Stimulated activated CD8-positive, alpha-beta memory T cell treated with anti-CD3 and anti-CD28 coated beads, Interleukin-4, amount 100 ng/mL, for 24 hours (primary cell): ENCODE measurements around the gene PPP6C.
"Not testable (repeated sequence)": the region's sequence is repeated elsewhere in the genome, so short reads cannot be mapped to it uniquely, and the experiment has no call there.

ENCODE experiments used
- DNase-seq: peaks from one replicate; pipeline ENCODE4 v3.0.0-alpha.2; 2020; ENCODE audit warnings: low read depth

The PPP6C gene

GRCh38 chr9:125141251-125141650 is 48.4 kb downstream of the PPP6C start:
- DNase-seq = no peak

DNA sequence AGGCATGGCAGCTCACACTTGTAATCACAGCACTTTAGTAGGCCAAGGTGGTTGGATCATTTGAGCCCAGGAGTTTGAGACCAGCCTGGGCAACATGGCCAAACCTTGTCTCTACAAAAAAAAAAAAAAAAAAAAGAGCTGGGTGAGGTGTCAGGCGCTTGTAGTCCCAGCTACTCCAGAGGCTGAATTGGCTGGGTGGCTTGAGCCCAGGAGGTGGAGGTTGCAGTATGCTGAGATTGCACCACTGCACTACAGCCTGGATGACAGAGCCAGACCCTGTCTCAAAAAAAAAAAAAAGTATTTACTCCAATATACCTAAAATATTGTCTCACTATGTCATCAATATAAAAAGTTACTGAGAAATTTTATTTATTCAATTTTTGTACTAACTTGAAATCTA is 49.0 kb downstream of the PPP6C start:
- no peak for DNase-seq

GRCh38 chr9:125137200-125137599 is 52.4 kb downstream of the PPP6C start:
- DNase-seq = no peak

DNA sequence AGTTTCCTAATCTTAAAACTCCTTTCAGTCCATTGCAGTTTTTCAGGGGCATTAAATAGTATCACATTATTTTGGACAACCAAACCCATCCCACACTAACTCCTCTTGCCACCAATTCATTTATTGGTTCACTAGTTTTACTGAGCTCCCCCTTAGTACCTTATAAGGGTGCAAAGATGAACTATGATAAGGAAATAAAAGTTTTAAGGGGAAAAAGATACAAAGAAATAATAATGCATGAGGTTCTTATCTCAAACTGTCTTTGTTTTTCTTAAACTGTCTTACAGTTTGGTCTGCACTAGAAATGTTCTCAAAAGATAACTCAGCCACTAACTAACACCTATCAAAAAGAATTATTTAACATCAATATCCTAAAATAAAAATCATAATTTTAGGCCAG is 54.6 kb downstream of the PPP6C start:
- DNase-seq = no peak

DNA sequence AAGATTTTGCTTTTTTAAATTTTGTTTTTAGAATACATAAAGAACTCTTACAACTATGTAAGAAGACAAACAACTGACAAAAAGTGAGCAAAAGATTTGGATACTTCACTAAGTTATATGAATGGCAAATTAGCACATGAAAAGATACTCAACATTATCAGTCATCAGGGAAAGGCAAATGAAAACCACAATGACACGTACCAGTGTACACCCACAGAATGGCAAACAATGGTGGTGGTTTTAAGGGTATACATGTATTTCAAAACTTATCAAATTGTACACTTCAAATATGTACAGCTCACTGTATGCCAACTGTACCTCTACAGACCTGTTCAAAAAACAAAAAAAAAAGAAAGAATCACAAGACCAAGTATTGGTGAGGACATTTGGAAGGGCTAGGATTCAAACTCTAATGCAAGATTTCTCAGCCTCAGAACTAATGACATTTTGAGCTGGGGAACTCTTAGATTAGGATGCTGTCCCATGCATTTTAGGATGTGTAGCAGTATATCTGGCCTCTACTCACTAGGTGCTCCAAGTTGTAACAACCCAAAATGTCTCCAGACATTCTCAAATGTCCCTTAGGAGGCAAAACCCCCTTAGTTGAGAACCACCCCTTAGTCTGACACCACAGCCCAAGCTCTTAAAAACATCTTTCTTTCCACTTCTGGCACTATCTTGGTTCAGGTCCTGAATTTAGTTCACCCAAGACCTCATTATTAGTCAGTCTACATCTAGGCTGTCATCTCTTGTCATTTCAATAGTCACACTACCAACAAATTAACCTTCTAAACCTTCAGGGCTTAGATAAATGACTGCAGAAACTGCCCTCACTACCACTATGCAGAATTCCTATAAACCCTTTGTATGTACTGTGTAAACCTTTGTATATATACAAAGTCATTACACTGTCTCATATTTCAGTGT is 55.9 kb downstream of the PPP6C start:
- DNase-seq = no peak

DNA sequence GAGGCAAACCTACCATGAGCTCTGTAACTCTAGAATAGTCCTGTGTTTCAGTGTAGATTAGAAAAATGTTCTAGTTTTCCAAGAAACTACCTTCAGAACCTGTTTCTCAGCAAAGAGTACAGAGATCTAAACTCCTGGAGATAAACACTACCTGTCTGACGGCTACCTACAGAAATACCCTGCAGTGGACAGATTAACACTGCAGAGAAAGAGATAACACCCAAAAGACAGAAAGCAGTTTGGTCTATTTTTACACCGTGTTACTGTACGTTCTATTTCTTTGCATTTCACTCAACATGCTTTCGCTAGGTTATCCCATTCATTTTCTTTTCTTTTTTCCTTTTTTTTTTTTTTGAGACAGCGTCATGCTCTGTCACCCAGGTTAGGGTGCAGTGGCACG is 57.8 kb downstream of the PPP6C start:
- no peak for DNase-seq

DNA sequence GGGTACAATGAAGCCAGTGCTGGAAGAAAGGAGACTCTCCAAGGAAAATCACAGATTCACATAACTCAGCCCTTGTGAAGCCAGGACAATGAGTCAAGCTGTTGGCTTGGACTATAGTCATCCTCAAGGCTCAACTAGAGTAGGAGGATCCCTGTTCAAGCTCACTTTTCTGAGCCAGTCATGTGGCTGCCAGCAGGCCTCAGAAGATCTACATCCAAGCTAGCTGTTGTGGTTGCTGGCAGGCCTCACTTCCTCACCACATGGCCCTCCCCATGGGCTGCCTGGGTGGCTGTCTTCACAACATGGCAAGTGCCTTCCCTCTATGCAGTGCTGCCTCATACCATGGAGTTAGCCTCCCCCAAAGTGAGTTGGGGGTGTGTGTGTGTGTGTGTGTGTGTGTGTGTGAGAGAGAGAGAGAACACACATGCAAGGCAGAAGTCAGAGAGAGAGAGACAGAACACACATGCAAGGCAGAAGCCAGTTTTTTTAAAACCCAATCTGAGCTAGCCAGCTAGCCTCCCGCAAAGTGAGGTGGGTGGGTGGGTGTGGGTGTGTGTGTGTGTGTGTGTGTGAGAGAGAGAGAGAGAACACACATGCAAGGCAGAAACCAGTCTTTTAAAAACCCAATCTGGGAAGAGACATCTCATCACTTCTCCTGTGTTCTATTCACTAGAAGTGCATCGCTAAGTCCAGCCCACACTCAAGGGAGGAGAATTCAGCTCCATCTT is 63.4 kb downstream of the PPP6C start:
- peak; percentile 49 for DNase-seq

DNA sequence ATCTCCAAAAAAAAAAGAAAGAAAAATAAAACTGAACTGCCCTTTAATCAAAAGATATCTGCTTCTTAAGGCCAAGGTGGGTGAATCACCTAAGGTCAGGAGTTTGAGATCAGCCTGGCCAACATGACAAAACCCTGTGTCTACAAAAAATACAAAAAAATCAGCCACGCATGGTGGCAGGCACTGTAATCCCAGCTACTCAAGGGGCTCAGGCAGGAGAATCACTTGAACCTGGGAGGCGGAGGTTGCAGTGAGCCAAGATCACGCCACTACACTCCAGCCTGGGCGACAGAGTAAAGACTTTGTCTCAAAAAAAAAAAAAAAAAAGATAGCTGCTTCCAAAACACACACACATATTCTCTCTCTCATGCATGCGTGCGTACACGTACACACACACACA is 64.1 kb downstream of the PPP6C start:
- no peak for DNase-seq

- no peak for DNase-seq
Measured at GRCh38 chr9:125121146-125121545, 68.5 kb downstream of the PPP6C start.

GRCh38 chr9:125119643-125120286 is 69.8 kb downstream of the PPP6C start:
- DNase-seq = no peak

- not testable (repeated sequence) for DNase-seq
Measured at GRCh38 chr9:125118696-125119095, 70.9 kb downstream of the PPP6C start.

GRCh38 chr9:125114503-125114902 is 75.1 kb downstream of the PPP6C start:
- DNase-seq = not testable (repeated sequence)

DNA sequence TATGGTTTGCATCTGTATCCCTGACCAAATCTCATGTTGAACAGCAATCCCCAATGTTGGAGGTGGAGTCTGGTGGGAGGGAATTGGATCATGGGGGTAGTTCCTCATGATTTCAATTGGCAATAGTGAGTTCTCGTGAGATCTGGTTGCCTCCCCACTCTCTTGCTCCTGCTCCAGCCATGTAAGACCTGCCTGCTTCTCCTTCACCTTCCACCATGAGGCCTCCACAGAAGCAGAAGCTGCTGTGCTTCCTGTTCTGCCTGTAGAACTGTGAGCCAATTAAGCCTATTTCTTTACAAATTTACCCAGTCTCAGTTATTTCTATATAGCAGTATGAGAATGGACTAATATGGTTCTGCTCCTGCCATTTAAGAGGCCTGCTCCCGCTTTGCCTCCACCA is 79.1 kb downstream of the PPP6C start:
- DNase-seq = no peak

GRCh38 chr9:125108541-125108940 is 81.1 kb downstream of the PPP6C start:
- DNase-seq = not testable (repeated sequence)

GRCh38 chr9:125106285-125106893 is 83.2 kb downstream of the PPP6C start:
- no peak for DNase-seq

GRCh38 chr9:125103770-125104460 is 85.7 kb downstream of the PPP6C start:
- DNase-seq = no peak

- DNase-seq = no peak
Measured at GRCh38 chr9:125103021-125103420, 86.6 kb downstream of the PPP6C start.

GRCh38 chr9:125100822-125101221 is 88.8 kb downstream of the PPP6C start:
- DNase-seq = no peak

- DNase-seq = no peak
Measured at GRCh38 chr9:125099816-125100215, 89.8 kb downstream of the PPP6C start.
